ENCODE data around the gene DGCR8. TPM values are rescaled to one million over a fixed set of nuclear protein-coding genes. Genes with fewer than 3 reads are reported as not detected.

DGCR8 gene
- total and polyA plus RNA-seq, 2 of the 4 experiments (the other 2 are of a cell fraction), result 16.7 to 25.3 TPM

DNA sequence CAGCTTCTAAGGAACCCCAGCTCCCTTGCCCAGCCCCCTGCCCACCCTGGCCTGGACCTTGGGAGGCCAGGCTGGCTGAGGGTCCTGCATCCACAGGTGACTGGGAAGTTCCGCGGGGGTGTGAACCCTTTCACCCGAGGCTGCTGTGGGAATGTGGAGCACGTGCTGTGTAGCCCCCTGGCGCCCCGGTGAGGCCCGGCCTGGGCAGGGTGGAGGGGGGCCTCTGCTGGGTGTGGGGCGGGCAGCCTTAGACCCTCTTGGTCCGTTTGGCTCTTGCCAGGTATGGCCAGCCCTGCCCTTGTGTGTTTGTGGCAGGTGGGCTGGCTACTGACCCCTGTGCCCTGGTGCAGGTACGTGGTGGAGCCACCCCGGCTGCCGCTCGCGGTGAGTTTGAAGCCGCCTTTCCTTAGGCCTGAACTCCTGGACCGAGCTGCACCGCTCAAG, 60.5 kb downstream of the DGCR8 start:
- Histone ChIP-seq H4K20me1 (ENCODE audit: insufficient read depth, low read length) (peaks cover 55% of the 10 kb centered on the region), H3K4ac (ENCODE audit: low read depth, low read length) (no peak overlapping the region), H3K4me2 (ENCODE audit: low read depth, low read length) (no peak overlapping the region), H4K91ac (ENCODE audit: insufficient read depth, low read depth, low read length) (no peak overlapping the region), H3K9me3 (ENCODE audit: control insufficient read depth, insufficient read depth, low read length) (no peaks in the 10 kb centered on the region), H2BK120ac (ENCODE audit: low read depth, low read length) (no peak overlapping the region), H3K23ac (ENCODE audit: low read depth, low read length) (no peak overlapping the region), H3K14ac (replicated peaks; ENCODE audit: low read depth, low read length) (no peak overlapping the region), H2BK15ac (ENCODE audit: low read depth, low read length) (no peak overlapping the region), H3K4me3 (ENCODE audit: insufficient read depth, low read depth, low read length) (no peak overlapping the region), H4K5ac (ENCODE audit: low read depth, low read length) (no peak overlapping the region), H2AFZ (replicated peaks; ENCODE audit: low read length, poor library complexity) (no peak overlapping the region), H3K18ac (ENCODE audit: low read depth, low read length) (no peak overlapping the region), H2AK5ac (ENCODE audit: low read depth, low read length) (peak overlapping the region; percentile 95), H3K4me1 (ENCODE audit: control insufficient read depth, insufficient read depth, low read length) (peaks cover 22% of the 10 kb centered on the region), H3K36me3 (ENCODE audit: control insufficient read depth, insufficient read depth, low read length) (peaks cover 16% of the 10 kb centered on the region), H3K9ac (ENCODE audit: low read depth, low read length) (no peak overlapping the region), H4K8ac (ENCODE audit: low read depth in 2 of 2, low read length in 2 of 2) (no peak overlapping the region), H3K9me1 (ENCODE audit: insufficient read depth, low read length) (peaks cover 18% of the 10 kb centered on the region), H3K27ac (ENCODE audit: insufficient read depth, low read length) (no peak overlapping the region), H2BK5ac (ENCODE audit: low read depth, low read length, poor library complexity, severe bottlenecking) (peak overlapping the region; percentile 94), H2BK20ac (ENCODE audit: low read depth, low read length) (0 out of 2 replicates have a peak overlapping the region, but pooled peaks have one; percentile 6), H3K56ac (ENCODE audit: extremely low read depth, insufficient read depth, low read length) (no peak overlapping the region), H3K27me3 (ENCODE audit: control insufficient read depth, insufficient read depth, low read length) (no peaks in the 10 kb centered on the region), H3K79me1 (ENCODE audit: low read depth in 1 of 2, low read length in 2 of 2) (peaks cover 16 to 72% of the 10 kb centered on the region in 2 experiments; a peak in 3 of 4 replicates), H2AK9ac (replicated peaks; ENCODE audit: low read depth, low read length, poor library complexity) (peak overlapping the region; percentile 72)
- TF ChIP-seq RCOR1 (IDR thresholded peaks at IDR 0.05; ENCODE audit: insufficient replicate concordance, low read length), result no peak
- TF ChIP-seq POLR2A (IDR thresholded peaks at IDR 0.05; ENCODE audit: low read depth, low read length), result no peak
- no peak for TF ChIP-seq CEBPB (IDR thresholded peaks at IDR 0.05; ENCODE audit: low read depth, low read length)
- no peak for TF ChIP-seq FOS (IDR thresholded peaks at IDR 0.05; ENCODE audit: low read depth, low read length)
- TF ChIP-seq RFX5 (IDR thresholded peaks at IDR 0.05; ENCODE audit: low read depth, low read length), result no peak
- no peak for TF ChIP-seq NFE2L2 (IDR thresholded peaks at IDR 0.05; ENCODE audit: low read depth, low read length)
- no peak for TF ChIP-seq BHLHE40 (IDR thresholded peaks at IDR 0.05; ENCODE audit: low read depth, low read length)
- no peak for TF ChIP-seq MXI1 (IDR thresholded peaks at IDR 0.05; ENCODE audit: borderline replicate concordance, low read depth, low read length)
- no peak for TF ChIP-seq SMC3 (IDR thresholded peaks at IDR 0.05; ENCODE audit: low read depth, low read length)
- TF ChIP-seq, protein P1, sequence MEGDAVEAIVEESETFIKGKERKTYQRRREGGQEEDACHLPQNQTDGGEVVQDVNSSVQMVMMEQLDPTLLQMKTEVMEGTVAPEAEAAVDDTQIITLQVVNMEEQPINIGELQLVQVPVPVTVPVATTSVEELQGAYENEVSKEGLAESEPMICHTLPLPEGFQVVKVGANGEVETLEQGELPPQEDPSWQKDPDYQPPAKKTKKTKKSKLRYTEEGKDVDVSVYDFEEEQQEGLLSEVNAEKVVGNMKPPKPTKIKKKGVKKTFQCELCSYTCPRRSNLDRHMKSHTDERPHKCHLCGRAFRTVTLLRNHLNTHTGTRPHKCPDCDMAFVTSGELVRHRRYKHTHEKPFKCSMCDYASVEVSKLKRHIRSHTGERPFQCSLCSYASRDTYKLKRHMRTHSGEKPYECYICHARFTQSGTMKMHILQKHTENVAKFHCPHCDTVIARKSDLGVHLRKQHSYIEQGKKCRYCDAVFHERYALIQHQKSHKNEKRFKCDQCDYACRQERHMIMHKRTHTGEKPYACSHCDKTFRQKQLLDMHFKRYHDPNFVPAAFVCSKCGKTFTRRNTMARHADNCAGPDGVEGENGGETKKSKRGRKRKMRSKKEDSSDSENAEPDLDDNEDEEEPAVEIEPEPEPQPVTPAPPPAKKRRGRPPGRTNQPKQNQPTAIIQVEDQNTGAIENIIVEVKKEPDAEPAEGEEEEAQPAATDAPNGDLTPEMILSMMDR (conservative IDR thresholded peaks at IDR 0.05; ENCODE audit: low read depth, low read length), result no peak
- intact Hi-C loops (cut with micrococcal nuclease) (no loop called here), dilution Hi-C loops (cut with HindIII; ENCODE audit: low sequenced_read_pairs, unreplicated experiment) (no loop called here), in situ Hi-C loops (cut with MboI; ENCODE audit: low sequenced_read_pairs) (no loop called here)
- ChIA-PET CTCF (no interaction called here), POLR2A (ENCODE audit: unreplicated experiment) (no interaction called here)
- WGBS, 2 experiments (ENCODE audit: extremely low coverage in 2 of 2, insufficient read length in 1 of 2), result 87% methylated on average over 9 of the region's 17 CpGs; no CpG with 5 or more reads in 1 of the 2 experiments
- DNase-seq (no peak), ATAC-seq (ENCODE audit: low read depth) (no peak)
- BruUV-seq (replicated peaks), result no TSS peak
